ENCODE measurements around the gene RASGRP2. TPM values are rescaled to one million over a fixed set of nuclear protein-coding genes. Genes with fewer than 3 reads are reported as not detected.

RASGRP2 gene
- total and polyA plus RNA-seq, 10 donors, result 148 to 283 (median 213) TPM

DNA sequence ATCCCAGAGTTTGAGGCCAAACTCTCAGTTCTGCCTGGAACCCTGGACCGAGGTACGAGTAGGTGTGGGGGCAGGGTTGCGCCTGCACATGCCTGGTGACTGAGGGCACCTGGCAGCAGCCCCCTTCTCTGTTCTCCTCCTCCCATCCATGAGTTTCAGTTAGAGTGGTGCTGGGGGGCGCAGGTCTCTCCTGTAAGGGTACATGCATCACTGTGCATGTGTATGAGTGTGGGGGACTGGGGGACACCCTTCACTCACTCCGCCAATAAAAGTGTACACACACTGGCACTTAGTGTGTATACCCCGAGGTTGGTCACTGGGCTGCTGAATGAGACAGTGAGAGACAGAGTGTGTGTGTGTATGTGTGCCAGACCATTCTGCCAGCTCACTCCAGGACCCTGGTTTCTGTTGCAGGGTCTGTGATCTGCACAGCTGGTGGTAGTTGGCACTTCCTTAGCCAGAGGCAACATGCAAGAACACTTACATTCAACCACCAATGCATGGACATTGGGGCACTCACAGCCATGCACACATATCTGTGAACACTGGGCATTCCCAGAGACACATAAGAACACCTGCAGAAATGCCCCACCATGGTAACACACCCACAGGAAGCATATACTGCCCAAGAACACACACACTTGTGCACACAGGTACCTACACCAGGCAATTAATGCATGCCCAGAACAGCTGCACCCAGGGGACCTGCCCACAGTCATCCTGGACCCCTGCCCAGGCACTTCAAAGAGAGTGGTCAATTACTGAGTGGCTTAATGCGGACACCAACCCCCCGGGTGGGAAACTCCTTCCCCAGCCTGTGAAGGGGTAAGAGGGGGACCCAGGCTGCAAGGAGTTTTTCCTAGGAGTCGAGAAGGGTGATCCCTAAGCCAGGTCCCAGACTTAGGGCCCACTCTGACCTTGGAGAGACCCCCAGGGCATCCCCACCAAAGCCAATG is 19.8 kb downstream of the RASGRP2 start:
- TF ChIP-seq POLR2AphosphoS5 (IDR thresholded peaks at IDR 0.05), result peak in 1 of 3 donors; percentile 6
- TF ChIP-seq, protein P1, sequence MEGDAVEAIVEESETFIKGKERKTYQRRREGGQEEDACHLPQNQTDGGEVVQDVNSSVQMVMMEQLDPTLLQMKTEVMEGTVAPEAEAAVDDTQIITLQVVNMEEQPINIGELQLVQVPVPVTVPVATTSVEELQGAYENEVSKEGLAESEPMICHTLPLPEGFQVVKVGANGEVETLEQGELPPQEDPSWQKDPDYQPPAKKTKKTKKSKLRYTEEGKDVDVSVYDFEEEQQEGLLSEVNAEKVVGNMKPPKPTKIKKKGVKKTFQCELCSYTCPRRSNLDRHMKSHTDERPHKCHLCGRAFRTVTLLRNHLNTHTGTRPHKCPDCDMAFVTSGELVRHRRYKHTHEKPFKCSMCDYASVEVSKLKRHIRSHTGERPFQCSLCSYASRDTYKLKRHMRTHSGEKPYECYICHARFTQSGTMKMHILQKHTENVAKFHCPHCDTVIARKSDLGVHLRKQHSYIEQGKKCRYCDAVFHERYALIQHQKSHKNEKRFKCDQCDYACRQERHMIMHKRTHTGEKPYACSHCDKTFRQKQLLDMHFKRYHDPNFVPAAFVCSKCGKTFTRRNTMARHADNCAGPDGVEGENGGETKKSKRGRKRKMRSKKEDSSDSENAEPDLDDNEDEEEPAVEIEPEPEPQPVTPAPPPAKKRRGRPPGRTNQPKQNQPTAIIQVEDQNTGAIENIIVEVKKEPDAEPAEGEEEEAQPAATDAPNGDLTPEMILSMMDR (IDR thresholded peaks at IDR 0.05 in 8 of 11, conservative IDR thresholded peaks at IDR 0.05 in 3 of 11), result no peak
- Histone ChIP-seq H3K27me3 (replicated peaks in 1 of 7) (peaks cover 0 to 42% (median 16%) of the 10 kb centered on the region in 7 donors), H3K27ac (peak overlapping the region in 3 of 8 donors; percentile 85 to 89 (median 88)), H3K9me3 (no peaks in the 10 kb centered on the region), H3K36me3 (peaks cover 0 to 35% (median 22%) of the 10 kb centered on the region in 6 donors), H3K4me1 (peaks cover 6 to 48% (median 20%) of the 10 kb centered on the region in 6 donors), H3K4me3 (peak overlapping the region in 3 of 8 donors; percentile 76 to 92 (median 80))
- 49 to 64% (median 59%) methylated on average over 6 to 9 of the region's 9 CpGs for WGBS, 5 donors
- intact Hi-C loops (cut with DNase I; ENCODE audit: low total_unique reads), result no loop called here
- peak; percentile 56 for DNase-seq

DNA sequence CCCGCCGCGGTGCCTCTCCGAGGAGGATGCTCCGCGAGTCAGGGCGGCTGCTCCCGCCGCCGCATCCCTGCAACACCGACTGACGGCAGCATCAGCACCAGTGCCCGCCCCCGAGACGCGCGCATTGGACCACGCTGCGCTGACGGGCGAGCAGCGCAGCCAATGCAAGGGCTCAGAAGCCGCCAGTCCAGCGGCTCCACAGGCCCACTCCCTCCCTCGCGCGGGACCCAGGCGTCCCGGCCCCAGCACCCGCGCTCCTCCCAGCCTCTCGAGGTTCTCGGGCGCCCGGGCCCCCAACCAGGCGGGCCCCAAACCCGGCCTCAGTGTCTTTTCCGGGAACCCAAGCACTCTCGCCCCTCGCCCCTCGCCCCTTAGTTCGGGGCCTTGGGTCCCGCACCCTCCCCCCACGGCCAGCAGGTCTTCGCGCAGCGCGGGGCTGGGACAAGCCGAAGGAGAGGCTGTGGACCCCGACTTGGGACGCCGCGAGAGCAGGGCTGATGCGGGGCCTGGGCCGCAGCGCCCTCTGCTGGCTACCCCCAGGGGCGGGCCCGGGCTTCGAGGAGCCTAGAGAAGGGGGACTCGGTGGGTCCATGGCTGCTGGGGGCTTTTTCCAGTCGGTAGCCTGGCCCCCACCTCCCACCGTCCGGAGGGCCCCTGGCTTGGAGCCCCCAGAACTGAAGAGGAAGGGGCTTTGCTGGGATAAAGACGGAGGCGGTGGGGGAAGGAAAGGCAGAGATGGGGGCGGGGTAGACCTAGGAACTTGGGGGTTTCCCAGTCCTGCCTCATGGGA is 20.6 kb downstream of the RASGRP2 start, which contains the start of gene NRXN2:
NRXN2 (minus strand) TSS at position 81 of the 790 bp plus-strand sequence. CDS start 9,498 bp downstream, outside the sequence.
- Histone ChIP-seq H3K4me3 (peak within 1 kb of the TSS; percentile 65 to 92 (median 77)), H3K36me3 (peaks cover 0 to 26% (median 13%) of the 10 kb centered on the region in 6 donors), H3K4me1 (peaks cover 6 to 48% (median 20%) of the 10 kb centered on the region in 6 donors), H3K27ac (peak within 1 kb of the TSS; percentile 45 to 89 (median 81)), H3K9me3 (no peaks in the 10 kb centered on the region), H3K27me3 (replicated peaks in 1 of 7) (peaks cover 0 to 49% (median 22%) of the 10 kb centered on the region in 7 donors)
- TF ChIP-seq, protein P1 (IDR thresholded peaks at IDR 0.05 in 8 of 11, conservative IDR thresholded peaks at IDR 0.05 in 3 of 11), result peak; percentile 86 to 98 (median 93)
- TF ChIP-seq POLR2A (IDR thresholded peaks at IDR 0.05) (no peak), POLR2AphosphoS5 (IDR thresholded peaks at IDR 0.05) (peak; percentile 51 to 89 (median 67))
- DNase-seq, result peak; percentile 95
- 1 to 8% (median 2%) methylated on average over 11 to 66 of the region's 66 CpGs for WGBS, 5 donors
- intact Hi-C loops (cut with DNase I; ENCODE audit: low total_unique reads), result no loop called here

DNA sequence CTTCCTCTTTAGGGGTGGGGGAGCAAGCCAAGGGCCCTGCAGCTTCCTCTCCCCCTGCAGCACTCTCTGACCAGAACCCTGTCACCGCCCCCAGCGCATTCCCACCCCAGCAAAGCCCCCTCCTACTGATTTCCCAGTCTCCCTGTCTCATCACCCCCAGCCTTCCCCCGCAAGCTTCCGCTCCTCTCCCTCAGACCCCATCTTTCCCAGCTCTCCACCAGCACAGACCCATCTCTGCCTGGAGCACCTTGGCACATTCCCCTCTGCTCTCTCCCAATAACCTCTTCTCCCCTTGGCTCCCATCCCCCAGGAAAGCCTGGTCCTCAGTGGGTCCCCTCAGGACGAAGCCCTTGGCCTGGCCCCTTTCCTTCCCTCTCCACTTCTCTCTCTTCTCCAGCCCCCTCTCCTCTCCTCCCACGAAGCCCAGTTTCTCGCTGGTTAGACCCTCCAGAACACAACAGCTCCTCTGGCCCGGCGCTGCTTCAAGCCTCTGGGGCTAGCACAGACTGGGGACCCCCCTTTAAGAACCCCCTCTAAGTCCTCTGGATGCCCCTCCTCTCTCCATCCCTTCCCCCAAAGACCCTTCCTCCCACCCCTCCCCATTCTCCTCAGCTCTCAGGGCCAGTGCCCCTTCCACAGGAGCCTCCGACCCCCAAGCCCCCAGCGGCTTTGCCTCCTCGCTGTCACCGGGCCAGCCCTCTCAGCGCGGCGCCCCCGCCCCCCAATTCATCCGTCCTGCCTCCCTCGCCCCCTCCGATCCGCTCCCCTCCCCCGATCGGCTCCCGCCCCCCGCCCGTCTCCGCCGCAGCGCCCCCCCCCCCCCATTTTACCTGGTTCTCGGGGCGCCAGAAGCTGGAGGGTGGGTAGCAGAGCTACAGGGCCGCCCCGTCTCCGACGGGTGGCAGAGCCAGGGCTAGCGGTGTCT is 21.5 kb downstream of the RASGRP2 start:
- Histone ChIP-seq H3K9me3 (no peaks in the 10 kb centered on the region), H3K4me1 (peaks cover 6 to 48% (median 20%) of the 10 kb centered on the region in 6 donors), H3K27ac (no peak overlapping the region), H3K4me3 (peak overlapping the region in 6 of 8 donors; percentile 65 to 92 (median 79)), H3K36me3 (peaks cover 0 to 17% (median 4%) of the 10 kb centered on the region in 6 donors), H3K27me3 (replicated peaks in 1 of 7) (peaks cover 0 to 58% (median 26%) of the 10 kb centered on the region in 7 donors)
- TF ChIP-seq POLR2A (IDR thresholded peaks at IDR 0.05) (no peak), POLR2AphosphoS5 (IDR thresholded peaks at IDR 0.05) (no peak)
- TF ChIP-seq, protein P1 (IDR thresholded peaks at IDR 0.05 in 8 of 11, conservative IDR thresholded peaks at IDR 0.05 in 3 of 11), result no peak
- WGBS, 5 donors, result 10 to 26% (median 14%) methylated on average over 11 to 35 of the region's 36 CpGs
- intact Hi-C loops (cut with DNase I; ENCODE audit: low total_unique reads), result no loop called here
- DNase-seq, result peak; percentile 72

All from spleen (tissue), 11 donors.